ENCODE data around the gene LRMDA.

Gene LRMDA

GRCh38 chr10:75999515-76000209 is 568.2 kb downstream of the LRMDA start:
- no peak for DNase-seq (ENCODE audit: low read depth)

DNA sequence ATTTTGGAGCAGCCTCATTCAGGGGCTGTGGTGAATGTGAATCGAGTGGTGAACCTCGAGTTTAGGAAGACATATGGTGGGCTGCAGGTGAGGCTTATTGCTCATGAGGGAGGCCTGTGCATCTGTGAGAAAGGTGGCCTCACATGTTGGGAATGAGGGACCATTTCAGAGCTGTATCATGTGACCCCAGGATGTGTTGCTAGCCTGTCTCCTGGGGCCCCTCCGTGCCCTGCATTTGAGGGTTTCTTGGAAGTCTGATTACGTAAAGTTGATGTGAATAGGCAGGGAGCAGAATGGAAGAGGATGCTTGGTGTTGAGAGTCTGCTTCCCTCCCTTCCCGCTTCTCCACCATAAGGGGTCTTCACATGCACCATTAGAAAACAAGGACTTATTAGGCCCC is 569.1 kb downstream of the LRMDA start:
- no peak for DNase-seq (ENCODE audit: low read depth)

GRCh38 chr10:76001019-76001418 is 569.6 kb downstream of the LRMDA start:
- no peak for DNase-seq (ENCODE audit: low read depth)

DNA sequence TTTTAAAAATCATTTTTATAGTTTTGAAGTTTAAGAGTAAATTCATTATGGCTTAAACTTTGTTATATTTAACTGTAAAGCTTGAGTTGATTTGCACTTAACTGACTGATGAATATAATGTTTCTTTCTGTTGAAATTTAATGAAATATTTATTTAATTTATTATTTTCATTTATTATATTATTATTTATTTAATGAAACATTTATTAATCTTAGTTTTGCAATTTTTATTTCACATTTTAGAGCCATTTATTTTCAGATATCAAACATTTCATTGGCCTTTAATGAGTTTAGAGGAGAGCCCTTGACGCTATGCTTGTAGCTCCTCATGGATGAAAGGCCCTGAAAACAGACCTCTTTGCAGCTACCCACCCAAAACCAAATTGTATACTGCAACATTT is 570.0 kb downstream of the LRMDA start:
- DNase-seq (ENCODE audit: low read depth): no peak

DNA sequence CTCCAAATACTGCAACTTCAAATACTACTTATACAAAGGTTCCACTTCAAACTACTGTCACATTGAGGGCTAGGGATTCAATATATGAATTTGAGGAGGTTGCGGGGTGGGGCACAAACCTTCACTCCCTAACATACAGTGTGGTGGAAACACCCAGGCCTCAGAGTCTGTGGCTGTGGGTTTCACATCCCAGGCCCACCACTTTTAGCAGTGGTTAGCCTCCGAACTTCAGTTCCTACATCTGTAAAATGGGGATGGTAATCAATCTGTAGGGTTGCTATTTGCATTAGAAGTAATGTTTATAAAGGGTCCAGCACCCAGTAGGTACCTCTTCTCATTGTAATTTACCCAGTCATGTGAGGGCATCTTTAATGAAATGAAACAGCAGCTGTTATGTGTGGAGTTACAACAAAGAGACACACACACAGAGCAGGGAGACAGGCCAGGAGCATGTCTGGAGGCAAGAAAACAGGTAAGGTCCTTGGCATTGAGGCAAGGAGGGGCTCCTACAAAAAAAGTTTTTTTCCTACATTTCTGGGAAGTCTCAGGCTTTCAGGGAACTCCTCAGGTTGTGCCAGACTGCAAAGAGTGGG is 570.9 kb downstream of the LRMDA start:
- no peak for DNase-seq (ENCODE audit: low read depth)

DNA sequence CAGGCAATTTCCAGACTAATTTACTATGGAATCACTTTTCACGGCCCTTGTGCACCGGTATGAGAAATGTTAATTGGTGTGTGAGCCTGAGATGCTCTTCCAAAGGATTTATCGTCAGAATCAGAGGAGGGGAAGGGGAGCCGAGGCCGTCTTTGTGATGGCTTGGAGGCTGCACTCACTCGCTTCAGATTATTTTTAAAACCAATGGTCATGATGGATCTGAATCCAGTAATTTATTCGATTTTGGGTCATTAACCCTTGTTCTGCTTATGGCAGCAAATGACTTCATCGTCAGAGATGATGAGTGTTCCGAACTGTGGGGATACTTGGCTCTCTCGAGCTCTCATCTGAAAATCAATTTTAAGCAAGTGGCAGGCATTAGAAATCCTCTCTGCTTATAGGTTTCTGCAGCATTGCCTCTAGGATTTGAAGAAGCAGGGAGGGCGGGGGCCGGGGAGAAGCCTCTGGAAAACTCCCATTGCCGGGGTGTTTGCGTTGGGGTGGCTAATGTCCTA is 576.3 kb downstream of the LRMDA start:
- no peak for DNase-seq (ENCODE audit: low read depth)

- DNase-seq (ENCODE audit: low read depth): no peak
These were observed 578.1 kb downstream of the LRMDA start for GRCh38 chr10:76009531-76009930.

DNA sequence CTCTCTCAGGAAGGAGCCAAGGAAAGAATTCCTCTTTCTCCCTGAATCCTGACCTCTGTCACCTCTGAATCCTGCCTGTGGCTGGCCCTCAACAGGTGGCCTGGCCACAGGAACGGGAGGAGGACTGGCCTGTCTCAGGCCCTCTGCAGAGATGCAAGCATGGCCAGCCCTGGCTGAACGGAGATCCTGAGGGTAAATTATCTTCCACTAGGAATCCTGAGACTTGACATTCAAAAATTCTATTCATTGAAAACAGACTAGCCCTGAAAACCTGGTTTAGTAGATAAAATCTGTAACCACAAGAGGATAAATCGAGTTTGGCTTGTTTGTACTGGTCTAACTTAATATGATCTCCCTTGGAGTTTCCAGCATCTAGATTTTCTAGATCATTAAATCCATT is 579.3 kb downstream of the LRMDA start:
- no peak for DNase-seq (ENCODE audit: low read depth)

DNA sequence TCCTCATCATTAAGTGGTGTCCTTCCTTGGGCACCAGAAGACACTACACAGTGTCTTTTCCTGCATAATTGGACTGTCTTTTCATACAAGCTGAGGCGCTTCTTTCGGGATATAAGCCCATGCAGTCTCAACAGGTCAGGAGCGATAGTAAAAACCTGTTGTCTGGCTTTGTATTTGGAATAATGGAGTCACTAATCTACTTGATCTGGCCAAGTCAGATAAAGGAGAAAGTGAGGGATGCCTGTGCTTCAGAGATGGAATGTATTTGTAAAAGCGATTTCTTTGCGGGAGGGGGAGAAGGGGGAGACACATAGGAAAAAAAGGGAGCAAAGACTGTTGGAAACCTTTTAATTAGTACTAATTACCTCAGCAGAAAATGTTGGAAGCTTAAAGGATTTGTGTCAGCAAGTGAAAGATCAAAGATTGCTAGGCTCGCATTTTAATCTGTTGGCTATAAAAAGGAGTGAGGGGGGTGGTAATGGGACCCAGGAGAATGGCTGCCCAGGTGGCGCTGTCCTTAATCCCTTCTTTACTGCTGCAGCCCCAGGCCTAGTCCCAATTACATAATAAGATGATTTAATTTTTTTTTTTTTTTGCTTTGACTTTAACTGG is 581.4 kb downstream of the LRMDA start:
- DNase-seq (ENCODE audit: low read depth): no peak

GRCh38 chr10:76015245-76015644 is 583.8 kb downstream of the LRMDA start:
- DNase-seq (ENCODE audit: low read depth): no peak

- no peak for DNase-seq (ENCODE audit: low read depth)
These were observed 585.8 kb downstream of the LRMDA start for GRCh38 chr10:76017026-76017732.

- no peak for DNase-seq (ENCODE audit: low read depth)
These were observed 586.5 kb downstream of the LRMDA start for GRCh38 chr10:76017733-76018433.

- DNase-seq (ENCODE audit: low read depth): no peak
These were observed 589.2 kb downstream of the LRMDA start for GRCh38 chr10:76020630-76021029.

GRCh38 chr10:76021398-76021797 is 590.0 kb downstream of the LRMDA start:
- no peak for DNase-seq (ENCODE audit: low read depth)

- no peak for DNase-seq (ENCODE audit: low read depth)
These were observed 590.9 kb downstream of the LRMDA start for GRCh38 chr10:76022366-76022765.

GRCh38 chr10:76023007-76023406 is 591.6 kb downstream of the LRMDA start:
- no peak for DNase-seq (ENCODE audit: low read depth)

DNA sequence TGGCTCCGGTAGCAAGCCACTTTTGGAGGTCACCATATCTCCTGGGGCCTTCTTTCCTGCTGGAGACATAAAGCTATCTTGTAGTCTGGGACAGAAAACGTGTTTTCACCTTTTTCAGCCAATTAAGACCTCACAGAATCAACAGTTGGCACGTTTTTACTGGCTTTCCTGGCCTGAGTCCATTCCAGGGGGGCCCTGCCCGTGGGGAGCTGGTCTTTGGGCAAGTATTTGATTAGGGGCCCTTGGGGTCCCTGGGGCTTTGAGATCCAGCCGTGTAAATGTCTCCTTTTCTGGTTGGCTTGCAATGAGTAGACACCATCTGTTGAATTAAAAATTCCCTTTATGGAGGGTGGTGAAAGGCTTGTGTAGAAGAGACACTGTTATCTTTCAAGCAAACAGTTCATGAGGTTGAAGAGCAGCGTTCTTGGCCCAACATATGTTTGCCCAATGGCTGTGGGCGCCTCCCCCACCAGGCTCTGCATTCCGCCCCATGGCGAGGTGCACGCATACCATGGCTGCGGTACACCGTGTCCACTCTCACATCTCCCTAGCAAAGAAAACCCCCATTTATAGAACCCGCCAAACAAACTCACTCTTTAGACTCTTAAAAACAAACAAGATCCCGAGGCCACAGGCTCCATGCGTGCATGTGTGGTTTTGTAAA is 593.2 kb downstream of the LRMDA start:
- no peak for DNase-seq (ENCODE audit: low read depth)

DNA sequence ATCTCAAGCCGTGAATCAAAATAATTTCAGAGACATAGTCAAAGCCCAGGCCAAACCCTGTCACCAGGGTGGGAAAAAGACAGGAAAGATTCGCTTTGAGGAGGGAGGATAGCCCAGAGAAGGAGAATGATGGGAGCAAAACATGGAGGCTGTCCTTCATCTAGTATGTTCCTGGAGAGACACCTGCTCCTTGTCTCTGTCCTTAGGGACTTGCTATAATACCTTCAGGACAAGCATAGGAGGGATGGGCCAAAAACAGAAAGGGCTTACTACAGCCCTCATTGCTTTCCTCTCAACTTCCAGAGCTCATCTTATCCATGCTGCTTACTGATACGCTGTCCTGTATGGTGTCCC is 593.7 kb downstream of the LRMDA start:
- no peak for DNase-seq (ENCODE audit: low read depth)

DNA sequence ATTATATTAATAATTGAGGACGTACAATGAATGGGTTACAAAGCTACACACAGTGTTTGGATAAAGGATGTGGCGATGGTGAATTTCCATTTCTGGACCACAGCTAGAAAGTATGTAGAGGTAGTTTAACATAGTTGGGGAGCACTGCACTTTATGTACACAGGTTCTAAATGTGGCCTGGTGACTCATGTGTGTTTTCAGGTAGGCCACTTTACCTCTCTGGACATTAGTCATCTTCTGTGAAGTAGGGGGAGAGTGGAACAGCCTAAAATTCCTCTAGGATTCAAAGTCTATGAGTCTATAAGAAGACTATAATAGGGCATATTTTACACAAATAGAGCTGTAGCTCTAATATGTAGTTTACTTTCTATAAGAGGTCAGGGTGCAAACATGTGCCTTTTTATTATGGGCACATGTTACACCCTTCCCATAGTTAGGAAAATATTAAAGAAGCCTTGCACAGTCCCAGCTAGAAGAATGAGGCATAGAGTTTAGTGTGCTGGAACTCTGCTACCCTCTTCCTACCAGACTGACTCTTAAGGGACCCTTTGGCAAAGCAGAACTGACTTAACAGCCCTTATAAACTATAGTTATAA is 594.9 kb downstream of the LRMDA start:
- DNase-seq (ENCODE audit: low read depth): no peak

GRCh38 chr10:76026905-76027304 is 595.5 kb downstream of the LRMDA start:
- DNase-seq (ENCODE audit: low read depth): no peak

DNA sequence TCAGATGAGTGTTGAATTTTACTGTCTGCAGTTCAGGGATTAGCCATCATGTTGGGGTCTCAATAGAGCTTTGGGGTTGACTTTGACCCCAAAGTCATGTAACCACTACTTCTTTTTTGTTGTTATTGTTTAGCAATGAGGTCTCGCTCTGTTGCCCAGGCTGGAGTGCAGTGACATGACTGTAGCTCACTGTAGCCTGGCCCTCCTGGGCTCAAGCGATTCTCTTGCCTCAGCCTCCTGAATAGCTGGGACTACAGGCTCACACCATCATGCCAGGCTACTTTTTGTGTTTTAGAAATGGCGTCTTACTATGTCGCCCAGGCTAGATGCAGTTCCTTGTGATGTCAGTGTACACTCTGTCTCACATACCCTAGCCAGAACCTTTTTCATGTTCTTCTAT is 598.4 kb downstream of the LRMDA start:
- no peak for DNase-seq (ENCODE audit: low read depth)

All from T follicular helper cell (primary cell).